NCI-H146 treated with DMSO at 0.1 percent for 48 hours (cell line): ENCODE data around the gene DAAM1.

Experiments used
- DNase-seq: peaks from one replicate; lab custom pipeline; 2025; ENCODE audit not compliant: unreplicated experiment; lab: John Stamatoyannopoulos, UW

Gene DAAM1

DNA sequence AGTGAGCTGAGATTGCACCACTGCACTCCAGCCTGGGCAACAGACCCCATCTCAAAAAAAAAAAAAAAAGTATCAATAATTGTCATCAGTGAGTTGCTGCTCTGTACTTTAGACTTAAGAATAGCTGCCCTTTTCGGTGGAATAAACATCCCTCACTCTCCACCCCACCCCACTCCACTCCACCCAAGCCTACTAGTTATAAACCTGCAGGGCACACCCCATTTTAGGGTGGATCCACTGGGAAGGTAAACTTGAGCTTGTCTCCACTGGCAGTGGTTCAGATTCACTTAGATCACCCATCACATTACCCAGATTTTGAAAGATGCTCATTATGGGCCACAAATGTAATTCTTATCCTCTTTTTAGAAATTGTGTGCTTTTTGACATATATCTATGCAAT is 170.3 kb downstream of the DAAM1 start:
- no peak for DNase-seq

DNA sequence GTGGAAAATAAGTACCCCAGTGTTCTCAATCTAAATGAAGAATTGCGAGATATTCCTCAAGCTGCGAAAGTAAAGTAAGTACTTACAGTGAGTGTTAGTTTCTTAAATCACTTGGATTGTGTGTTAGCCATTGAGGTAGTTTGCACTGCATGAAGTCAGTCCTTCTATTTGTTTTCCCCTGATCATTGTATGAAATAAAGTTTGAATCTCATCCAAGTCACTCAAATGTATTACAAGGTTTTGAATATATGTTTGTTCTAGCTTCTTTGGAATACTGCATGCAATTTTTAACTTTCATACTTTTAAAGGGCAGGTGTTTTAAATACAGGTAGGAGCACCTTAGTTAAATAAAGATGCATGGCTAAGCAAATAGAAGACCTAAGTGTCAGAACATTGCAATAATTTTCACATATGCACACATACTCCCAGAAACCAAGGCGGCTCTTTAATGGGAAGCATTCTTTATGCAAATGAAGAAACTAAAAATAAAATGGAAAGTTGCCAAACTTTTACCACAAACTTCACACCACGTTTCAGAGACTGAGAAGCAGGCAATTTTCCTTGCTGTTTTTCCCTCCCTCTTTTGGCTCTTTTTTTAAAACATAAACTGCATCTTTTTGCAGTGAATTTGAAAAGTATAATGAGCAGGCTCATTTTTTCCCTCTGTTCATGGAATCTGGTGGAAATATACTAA is 171.1 kb downstream of the DAAM1 start:
- DNase-seq, result no peak

GRCh38 chr14:59360233-59360632 is 171.8 kb downstream of the DAAM1 start:
- DNase-seq, result no peak

DNA sequence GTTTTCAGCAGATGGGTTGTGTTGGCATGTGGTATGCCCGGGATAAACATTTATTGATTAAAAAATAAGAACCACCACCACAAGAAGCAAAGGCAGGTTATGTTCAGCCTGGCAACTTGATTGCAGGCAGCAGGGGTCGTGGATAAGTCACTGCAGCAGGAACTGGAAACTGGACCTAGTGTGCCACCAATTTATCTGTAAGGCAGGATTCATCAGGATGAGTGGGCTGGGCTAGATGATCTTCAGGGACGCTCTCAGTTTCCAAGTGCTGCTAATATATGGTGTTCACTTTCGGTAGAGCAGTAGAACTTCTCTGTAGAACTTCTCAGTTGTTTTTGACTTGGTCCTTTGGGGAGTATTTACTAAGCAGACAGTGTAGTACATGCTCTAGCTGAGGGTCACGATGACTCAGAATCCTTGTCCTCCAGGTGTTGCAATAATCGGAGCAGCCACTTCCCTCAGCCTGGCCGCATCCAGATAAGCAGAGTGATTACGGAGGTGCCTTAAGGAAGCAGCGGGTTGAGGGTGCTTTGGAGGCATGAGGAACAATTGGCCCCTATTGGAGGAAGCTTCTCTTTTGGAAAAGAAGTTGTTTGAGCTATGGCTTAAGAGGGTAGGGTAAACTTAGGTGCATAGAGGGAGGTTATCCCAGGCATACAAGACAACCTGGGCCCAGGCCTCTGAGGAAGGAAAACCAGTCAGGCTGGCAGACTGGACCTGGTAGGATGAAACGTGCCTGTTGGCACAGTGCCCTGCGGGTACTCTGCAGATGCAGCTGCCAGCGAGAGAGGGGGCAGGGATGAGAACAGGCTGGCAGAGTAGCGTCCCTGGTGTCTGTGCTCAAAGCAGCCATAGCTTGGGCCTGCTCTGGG is 172.7 kb downstream of the DAAM1 start:
- no peak for DNase-seq

GRCh38 chr14:59362513-59362912 is 174.0 kb downstream of the DAAM1 start:
- DNase-seq, result no peak

DNA sequence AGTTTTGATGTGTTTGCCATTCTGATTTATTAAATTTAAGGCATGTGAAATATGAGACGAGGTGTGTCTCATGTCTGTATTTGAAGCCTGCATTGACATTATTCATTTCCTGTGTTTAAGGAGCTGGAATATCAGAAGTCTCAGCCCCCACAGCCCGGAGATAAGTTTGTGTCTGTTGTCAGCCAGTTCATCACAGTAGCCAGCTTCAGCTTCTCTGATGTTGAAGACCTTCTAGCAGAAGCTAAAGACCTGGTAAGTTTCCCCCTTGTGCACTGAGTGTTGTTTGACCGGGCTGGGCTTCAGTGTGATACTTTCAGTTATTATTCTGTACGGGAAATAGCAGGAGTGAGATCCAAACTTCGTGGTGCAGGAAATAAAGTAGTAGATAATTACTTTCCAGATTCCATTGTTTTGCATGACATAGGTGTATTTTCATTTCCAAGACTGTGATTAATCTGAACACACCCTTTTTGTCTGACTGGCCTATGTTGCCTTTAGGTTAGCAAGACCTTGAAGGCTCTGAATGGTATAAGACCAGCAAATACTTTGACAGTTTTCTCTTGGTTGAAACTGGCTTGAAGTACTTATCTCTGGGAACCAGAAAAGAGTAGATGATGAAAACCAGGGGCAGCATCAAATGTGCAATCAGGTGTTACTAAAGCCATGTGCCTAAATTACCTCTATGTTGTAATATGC is 175.2 kb downstream of the DAAM1 start:
- DNase-seq, result no peak

GRCh38 chr14:59370158-59370742 is 181.8 kb downstream of the DAAM1 start:
- no peak for DNase-seq

- DNase-seq, result no peak
Measured at GRCh38 chr14:59371771-59372170, 183.3 kb downstream of the DAAM1 start.

GRCh38 chr14:59374048-59374447 is 185.6 kb downstream of the DAAM1 start:
- DNase-seq, result no peak

GRCh38 chr14:59376686-59377085 is 188.2 kb downstream of the DAAM1 start:
- DNase-seq, result no peak

DNA sequence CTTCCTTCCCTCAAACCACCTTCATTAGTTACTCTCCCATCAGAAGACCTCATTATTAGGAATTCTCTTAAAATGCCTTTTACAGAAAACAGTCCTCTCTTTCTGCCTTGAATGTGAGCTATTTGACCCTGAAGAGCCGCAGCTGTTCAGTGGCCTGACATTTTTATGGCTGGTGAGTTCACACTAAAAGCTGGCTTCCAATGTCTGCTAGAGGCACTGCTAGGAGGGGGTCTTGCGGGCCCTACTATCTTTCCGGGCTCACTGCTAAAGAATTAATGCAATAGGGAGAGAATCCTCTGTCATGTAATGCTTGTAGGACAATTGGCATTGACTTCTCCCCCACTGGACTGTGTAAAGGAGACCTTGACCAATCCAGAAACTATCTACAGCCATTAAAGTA is 189.0 kb downstream of the DAAM1 start:
- no peak for DNase-seq

GRCh38 chr14:59377991-59378601 is 189.6 kb downstream of the DAAM1 start:
- no peak for DNase-seq

DNA sequence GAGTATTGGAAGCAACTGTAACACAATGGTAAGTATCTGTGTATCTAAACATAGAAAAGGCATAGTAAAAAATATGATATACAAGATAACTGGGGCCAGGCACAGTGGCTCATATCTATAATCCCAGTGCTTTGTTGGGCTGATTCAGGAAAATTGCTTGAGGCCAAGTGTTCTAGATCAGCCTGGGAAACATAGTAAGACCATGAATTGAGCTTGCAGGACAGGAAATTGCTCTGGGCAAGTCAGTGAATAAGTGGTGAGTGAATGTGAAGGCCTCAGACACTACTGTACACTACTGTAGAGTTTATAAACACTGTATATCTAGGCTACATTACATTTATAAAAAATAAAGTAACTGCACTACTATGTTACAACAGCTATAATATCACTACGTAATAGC is 201.5 kb downstream of the DAAM1 start:
- no peak for DNase-seq

GRCh38 chr14:59391388-59391787 is 202.9 kb downstream of the DAAM1 start:
- no peak for DNase-seq

GRCh38 chr14:59394268-59394667 is 205.8 kb downstream of the DAAM1 start:
- DNase-seq, result no peak

DNA sequence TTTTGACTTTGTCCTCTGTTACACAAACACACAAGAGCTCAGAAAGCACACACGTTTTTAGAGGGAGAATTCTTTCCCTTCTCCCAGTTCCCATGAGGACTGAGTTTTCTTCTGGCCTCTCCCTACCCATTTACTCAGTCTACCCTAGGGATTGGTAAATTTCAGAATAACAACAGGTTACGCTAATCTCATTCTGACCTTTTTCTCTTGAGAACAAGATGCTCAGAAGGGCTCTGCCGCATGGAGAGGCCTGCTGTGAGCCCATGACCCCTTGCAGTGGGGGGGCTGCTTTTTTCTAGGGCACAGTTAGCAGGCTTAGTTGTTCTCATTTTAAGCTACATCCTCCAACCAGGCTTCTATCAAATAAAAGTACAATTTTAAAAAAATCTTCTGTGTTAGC is 207.2 kb downstream of the DAAM1 start:
- DNase-seq, result no peak

- no peak for DNase-seq
Measured at GRCh38 chr14:59398841-59399240, 210.4 kb downstream of the DAAM1 start.

DNA sequence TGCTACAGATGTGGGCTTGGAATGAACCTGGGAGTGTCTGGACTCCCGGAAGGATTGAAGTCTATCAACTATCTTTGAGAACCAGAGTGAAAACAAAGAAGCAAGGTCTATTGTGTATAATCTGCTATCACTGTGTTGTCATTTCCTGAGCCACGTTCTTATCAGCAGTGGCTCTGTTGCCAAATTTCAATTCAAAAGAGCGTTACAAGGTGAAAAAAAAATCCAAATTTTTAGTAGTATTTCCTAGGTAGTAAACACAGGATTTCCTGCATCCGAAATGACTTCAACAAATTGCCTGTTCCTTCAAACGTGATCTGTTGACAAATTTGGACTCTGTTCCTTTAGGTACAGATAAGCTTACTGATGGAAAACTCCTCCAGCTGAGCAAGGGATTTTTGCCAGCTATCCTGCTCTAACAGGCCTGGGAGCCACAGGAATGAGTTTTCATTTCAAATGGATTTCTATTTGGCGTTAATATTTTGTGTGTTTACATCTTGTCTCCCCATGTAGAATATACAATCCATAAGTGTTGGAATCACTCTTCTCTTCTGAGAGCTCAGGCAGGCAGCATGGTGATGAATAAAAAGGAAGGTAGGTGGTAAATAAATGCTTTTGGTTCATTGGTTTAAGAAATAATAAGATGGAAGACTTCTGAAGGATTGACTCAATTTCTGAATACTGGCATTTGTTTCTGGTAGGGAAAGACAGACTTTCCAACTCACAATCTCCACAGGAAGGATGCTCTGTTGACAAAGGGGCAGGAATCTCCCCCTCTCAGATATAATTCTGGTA is 218.2 kb downstream of the DAAM1 start:
- no peak for DNase-seq

- no peak for DNase-seq
Measured at GRCh38 chr14:59407246-59408010, 219.0 kb downstream of the DAAM1 start.
